NCI-H187 (cell line): Measurements from ENCODE around the gene ITM2A.

Experiments
- DNase-seq, 2 experiments: peaks; one replicate each; lab custom pipeline; 2025; lab: John Stamatoyannopoulos, UW

The ITM2A gene

GRCh38 chrX:79366873-79367749 is at the start of gene ITM2A:
Gene ITM2A, minus strand, starts transcription at chrX:79367334. Its CDS starts 119 bp downstream, at chrX:79367215.
- no peak for DNase-seq

DNA sequence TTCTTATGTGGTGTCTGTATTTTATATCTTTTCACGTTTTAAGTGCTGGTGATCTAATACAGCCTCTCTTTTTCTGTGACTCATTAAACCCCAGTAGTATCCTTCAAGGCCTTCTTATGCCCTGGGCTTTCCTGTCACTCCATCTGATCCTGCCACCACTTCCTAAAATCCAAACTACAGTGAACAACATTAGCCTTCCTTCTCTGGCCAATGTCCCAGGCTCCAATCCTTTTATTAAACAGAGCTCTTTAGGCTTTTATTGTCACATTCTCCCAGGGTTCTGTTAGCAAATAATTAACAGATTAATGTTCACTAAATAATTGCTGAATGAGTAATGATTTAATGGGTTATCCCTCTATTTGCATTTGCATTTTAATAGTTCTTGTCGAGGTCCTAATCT is 47.9 kb upstream of the ITM2A start:
- no peak for DNase-seq

DNA sequence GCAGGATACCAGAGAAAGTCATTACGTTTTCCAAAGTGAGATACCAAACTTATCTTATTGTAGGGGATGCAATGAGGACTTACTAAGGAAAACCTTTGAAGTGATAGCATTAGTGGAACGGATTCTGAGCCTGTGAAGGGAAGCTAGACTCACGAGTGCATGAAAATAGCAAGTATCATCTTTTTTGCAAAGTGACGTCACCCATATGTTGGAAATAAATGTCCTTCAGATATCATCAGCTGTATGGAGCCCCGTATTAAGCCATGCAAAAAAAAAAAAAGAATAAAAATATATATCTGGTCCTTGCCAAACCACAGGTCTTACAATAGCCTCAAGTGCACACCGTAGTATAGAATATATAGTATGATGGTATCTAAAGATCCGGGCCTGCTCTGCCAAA is 46.8 kb upstream of the ITM2A start:
- DNase-seq = no peak

DNA sequence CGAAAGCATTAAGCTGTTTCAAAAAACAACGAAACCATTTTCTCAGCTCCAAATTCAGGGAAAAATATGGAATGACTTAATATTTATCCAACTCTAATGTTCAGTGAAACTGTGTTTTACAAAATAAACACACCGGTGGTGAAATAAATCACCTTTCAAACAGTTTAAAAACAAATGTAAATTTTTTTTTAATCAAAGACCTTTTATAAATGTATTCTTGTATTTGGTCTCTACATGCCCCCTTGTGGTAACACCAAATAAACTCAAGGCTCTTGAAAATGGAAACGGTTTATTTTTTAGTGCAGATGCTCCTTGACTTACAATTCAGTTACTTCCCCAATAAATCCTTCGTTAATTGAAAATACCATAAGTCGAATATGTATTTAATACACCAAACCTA is 45.8 kb upstream of the ITM2A start:
- DNase-seq = no peak

DNA sequence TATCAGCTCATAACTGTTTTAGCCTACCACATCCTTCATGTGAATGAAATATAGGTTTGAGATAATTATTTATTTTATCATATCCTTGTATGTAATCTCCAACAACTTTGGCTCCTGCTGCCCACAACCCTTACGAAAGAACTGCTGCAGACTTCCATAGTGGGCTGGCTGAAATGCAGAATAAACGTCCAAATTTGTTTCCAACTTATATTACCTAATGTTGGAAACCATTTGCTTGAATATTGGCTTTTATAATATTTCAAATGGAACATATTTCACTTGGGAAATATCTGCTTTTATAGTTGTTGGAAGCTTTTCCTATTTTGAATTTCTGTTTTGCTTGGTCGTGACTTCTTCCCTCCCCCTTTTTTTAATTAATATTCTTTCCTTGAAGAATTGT is 45.0 kb upstream of the ITM2A start:
- no peak for DNase-seq

DNA sequence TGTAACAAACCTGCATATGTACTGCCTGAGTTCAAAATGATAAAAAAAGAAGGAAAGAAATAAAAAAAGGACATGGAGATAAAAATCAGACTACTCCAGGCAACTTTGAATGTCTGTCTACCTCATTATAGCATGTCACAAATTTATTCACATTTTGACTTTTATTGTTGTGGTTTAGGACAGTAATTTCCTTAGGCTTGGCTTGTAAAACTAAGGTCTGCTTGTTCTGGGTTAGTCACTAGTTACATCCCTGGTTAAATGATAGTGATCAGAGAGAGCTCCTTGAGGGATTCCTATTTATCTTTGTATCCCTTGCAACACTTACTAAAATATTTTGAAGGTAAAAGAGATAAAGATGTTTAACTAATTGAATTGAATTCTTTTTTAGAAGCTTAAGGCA is 42.5 kb upstream of the ITM2A start:
- DNase-seq = no peak

GRCh38 chrX:79408623-79409322 is 41.6 kb upstream of the ITM2A start:
- no peak for DNase-seq

GRCh38 chrX:79400623-79401022 is 33.5 kb upstream of the ITM2A start:
- DNase-seq = no peak

DNA sequence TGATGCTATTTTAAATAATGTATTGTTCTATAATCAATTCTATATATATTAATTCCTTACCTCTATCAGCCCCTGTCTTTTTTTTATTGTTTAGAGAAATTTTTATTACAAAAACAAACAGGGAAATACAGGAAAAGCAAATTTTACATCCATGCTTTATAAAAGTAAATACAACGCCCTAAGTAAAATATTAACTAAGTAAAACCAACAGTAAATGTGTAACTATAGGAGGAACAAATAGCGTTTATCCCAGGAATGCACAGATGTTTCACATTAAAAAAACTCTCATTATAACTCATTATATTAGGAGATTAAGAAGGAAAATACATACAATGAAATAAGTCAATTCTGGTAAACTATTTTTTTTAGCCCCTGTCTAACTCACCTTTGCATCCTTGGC is 8.2 kb upstream of the ITM2A start:
- DNase-seq = no peak

DNA sequence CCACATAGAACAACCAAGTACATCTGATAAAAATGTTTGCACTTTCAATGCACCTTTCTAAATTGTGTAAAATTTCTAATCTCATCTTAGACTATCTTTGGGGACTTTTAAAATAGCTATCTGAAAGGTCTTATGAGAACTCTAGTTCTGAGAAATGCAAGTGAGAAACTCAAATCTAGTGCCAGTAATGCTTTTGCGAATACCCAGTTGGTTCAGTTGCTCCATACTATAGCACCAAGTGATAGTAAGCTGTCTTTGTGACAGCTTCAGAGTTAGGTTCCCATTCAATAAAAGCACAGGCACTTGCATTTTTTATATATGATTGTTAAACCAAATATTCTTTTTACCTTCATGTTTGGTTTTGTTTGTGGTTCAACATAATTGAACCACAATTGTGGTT is 4.5 kb upstream of the ITM2A start:
- no peak for DNase-seq

DNA sequence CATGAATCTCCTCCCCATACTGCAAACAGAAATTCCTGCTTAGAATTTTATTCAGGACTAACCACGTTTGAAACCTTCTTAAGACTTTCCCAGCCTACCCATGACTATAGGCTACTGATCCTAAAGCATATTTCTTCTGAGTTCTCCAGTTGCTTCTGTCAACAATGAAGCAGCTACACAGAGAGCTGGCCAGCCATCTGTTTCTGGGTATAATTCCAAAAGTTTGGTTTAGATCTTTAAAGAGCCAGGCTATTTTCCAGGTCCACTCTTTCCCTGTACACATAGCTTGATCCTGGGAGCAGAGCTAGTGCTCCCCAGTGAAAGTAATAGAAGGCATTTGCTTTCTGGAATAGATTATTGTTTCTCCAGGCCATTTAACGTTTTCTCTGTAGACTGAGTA is 4.0 kb upstream of the ITM2A start:
- DNase-seq = no peak

GRCh38 chrX:79369871-79370270 is 2.7 kb upstream of the ITM2A start:
- no peak for DNase-seq

DNA sequence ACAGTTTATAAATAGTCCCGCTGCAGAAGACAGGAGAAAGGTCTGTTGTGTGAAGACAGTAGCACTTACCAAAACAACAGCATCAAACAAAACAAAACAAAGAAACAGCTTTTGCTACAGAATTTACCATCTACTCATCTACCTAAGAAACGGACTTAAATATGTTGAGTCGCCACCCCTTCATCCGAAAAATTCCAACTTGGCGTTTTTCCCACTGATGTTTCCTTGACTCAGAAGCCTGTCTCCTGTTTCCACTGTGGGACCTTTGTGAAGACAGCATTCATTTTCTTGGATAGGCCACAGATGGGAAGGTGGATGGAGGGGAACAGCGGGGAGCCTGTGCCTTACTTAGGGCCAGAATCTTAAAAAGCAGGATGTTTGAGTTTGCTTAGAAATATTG is 1.3 kb upstream of the ITM2A start:
- no peak for DNase-seq

GRCh38 chrX:79367907-79368306 is 773 bp upstream of the ITM2A start:
- DNase-seq = no peak

GRCh38 chrX:79366556-79366872 is 620 bp downstream of the ITM2A start:
- no peak for DNase-seq

DNA sequence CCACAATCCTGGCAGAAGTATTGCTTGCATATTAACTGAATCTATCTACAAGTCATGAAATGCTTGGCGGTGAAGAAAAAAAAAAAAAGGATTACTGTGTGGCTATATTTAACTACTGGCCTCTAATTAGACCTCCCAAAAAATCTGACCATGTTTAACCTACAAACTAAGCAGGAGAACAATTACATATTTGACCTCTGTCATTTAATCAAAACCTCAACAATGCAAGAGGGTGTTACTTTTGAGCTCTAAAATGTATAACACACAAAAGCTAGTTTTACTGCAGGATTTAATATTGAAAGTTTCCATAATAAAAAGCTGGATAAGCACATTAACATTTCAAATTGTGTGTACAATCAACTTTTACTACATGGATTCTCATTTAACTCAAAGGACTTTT is 1.5 kb downstream of the ITM2A start:
- no peak for DNase-seq

DNA sequence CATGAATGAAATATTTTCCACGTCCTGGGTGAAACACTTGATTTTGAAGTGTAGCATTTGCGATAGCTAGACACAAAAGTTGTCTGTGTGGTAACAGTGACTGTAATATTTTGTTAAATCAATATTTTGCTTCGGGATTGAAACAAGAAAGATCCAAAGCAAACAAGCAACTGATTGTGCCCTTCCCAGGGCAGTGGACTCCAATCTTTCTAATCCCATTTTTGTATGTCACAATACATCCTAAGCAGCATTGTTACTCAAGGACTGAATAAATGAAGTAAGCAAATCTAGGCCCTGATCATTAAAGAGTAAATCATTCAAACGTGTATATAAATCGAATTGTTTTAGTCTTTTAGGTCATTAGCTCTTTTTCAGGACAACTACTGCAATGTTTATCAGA is 2.8 kb downstream of the ITM2A start:
- DNase-seq = no peak

DNA sequence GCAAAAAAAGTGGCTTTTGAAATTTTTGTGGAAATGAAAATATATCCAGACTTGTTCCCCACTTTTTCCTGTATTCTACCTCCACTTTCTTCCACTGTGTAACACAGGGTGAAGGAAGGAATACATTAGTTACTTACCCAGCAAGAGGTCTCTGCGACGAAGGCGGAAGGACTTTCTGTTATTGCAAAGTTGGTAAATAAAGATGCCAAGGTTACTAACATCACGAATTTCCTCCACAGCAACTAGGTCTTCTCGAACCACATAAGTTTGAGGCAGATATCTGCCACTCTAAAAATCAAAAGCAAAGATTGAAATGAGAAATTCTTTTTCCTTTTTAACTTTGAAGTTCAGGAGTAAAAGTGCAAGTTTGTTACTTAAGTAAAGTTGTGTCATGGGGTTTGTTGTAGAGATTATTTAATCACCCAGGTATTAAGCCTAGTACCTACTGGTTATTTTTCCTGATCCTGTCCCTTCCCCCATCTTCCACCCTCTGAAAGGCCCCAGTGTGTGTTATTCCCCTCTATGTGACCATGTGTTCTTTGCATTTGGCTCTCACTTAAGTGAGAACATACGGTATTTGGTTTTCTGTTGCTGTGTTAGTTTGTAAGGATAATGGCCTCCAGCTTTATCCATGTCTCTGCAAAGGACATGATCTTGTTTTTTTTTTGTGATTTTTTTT is 5.8 kb downstream of the ITM2A start:
- no peak for DNase-seq

- no peak for DNase-seq
Measured at GRCh38 chrX:79336869-79337815, 30.0 kb downstream of the ITM2A start.

DNA sequence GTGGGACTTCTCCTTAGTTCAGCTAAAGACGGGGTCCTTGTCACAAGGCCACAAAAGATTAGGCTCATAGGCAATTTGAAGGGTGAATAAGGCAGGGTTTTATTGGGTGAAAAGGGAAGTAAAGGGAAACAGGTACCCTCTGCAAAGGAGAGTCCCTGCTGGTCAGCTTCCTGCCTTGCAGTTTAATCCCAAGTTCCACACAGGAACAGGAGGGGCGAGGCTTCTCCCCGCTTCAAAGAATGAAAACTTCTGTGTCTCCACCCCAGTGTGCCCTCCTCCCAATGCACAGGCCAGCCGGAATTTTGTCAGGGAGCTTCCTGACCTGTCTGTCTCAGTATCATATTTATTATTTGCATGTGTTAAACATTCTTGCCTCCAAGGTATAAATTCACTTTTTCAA is 37.1 kb downstream of the ITM2A start:
- no peak for DNase-seq

DNA sequence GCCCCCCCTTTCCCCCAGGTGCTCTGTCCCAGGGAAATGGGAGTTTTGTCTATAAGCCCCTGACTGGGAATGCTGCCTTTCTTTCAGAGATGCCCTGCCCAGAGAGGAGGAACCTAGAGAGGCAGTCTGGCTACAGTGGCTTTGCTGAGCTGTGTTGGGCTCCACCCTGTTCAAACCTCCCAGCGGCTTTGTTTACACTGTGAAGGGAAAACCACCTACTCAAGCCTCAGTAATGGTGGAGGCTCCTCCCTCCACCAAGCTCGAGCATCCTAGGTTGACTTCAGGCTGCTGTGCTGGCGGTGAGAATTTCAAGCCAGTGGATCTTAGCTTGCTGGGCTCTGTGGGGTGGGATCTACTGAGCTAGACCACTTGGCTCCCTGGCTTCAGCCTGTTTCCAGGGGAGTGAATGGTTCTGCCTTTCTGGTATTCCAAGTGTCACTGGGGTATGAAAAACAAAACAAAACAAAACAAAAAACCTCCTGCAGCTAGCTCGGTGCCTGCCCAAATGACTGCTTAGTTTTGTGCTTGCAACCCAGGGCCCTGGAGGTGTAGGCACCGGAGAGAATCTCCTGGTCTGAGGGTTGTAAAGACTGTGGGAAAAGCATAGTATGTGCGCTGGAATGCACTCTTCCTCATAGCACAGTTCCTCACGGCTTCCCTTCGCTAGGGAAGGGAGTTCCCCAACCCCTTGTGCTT is 41.7 kb downstream of the ITM2A start:
- DNase-seq = no peak
